HUDEP-2 (cell line): ENCODE data around the gene TMPRSS13.
"Not testable (repeated sequence)": the region's sequence is repeated elsewhere in the genome, so short reads cannot be mapped to it uniquely, and the experiment has no call there.

Experiments
- DNase-seq, 76 experiments: peaks; one replicate each; lab custom pipeline; 2025; ENCODE audit not compliant: unreplicated experiment in 76 of 76; lab: John Stamatoyannopoulos, UW

The TMPRSS13 gene

DNA sequence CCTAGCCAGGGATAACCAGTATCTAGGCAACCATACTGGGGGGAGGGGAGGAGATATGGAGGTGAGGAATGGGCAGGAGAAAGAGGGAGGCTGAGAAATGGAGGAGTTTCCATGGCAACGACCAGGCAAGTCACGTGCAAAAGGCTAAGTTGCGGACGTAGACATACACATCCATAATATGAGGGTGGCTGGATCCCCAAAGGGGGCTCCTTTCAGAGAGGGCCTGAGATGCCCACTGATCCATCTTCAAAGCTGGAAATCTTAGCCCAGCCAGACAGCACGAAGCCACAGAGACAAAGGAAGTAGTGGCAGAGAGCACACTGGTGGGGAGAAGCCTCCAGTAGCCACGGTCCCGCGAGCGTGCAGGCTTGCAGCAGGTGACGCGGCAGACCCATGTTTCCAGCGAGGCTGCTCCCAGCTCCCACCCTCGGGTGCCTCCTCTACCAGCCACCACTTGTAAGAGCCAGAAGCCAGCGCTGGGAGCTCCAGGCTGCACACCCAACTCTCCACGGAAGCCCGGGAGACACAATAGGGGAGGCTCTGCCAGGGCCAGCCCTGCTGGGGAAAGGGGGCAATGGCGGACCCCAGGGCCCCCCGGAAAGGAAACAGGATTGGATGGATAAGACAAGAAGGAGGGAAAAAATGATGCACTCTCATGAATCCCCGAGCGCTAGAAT, 53.7 kb downstream of the TMPRSS13 start:
- no peak for DNase-seq

DNA sequence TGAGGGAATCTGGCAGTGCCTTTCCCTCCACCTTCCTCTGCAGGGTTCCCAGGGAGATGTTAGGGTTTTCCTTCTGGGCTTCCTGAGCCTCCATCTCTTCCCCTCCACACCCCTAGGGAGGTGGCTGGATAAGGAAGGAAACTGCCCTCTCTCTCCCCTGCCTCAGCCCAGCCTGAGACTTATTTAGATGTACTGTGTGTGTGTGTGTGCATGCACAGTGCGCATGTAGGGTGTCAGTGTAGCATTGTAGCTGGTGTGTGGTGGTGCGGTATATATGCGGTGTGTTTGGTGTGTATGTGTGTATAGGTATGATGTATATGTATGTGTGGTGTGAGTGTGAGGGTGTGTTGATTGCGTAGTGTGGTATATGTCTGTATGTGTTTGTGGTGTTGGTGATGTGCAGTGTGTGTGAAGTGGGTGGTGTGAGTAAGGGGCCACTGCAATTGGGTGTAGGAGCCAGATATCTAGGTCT, 54.3 kb downstream of the TMPRSS13 start:
- DNase-seq = no peak

DNA sequence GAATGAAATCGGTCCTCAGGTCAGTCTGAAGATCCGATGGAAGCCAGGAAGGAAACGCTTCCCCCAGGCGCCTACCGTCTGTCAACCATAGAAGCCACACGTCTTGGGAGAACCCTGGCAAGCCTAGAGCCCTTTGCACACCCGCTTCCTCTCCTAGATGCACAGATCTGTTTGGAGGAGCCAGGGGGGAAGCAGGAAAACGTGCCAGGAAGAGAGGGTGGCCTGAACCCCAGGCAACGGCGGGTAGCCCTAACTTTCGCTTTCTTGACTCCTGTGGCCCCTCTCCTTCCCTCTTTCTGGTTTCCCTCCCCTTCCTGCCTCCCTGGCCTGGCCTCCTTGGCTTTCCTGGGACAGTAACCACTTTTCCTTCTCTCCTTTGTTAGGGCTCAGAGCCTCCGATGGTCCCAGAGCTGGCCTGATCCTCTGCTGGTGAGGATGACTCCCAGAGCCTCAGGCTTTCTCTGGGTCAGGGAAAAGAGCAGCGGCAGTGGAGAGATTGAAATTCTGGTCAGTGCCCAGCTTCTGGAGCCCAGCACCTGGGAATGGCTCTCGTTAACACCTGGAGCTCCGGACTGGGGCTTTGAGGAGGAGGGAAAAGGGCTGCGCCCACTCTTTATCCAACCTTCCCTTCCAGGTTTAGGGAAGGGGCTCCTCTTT, 54.8 kb downstream of the TMPRSS13 start:
- DNase-seq = no peak

DNA sequence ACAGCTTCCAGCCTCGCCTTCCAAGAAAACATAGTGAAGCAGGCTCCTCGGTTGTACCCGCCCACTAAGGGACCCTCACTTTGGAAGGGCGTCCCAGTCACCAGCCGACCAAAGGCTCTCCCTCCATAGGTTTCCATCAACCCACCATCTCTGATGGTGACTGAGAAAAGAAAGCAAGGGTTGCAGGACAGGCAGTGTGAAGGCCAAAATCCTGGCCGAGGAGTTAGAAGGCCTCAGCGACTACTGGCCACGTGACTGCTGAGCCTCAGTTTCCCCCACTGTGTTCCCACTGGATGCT, 55.4 kb downstream of the TMPRSS13 start:
- DNase-seq = no peak

DNA sequence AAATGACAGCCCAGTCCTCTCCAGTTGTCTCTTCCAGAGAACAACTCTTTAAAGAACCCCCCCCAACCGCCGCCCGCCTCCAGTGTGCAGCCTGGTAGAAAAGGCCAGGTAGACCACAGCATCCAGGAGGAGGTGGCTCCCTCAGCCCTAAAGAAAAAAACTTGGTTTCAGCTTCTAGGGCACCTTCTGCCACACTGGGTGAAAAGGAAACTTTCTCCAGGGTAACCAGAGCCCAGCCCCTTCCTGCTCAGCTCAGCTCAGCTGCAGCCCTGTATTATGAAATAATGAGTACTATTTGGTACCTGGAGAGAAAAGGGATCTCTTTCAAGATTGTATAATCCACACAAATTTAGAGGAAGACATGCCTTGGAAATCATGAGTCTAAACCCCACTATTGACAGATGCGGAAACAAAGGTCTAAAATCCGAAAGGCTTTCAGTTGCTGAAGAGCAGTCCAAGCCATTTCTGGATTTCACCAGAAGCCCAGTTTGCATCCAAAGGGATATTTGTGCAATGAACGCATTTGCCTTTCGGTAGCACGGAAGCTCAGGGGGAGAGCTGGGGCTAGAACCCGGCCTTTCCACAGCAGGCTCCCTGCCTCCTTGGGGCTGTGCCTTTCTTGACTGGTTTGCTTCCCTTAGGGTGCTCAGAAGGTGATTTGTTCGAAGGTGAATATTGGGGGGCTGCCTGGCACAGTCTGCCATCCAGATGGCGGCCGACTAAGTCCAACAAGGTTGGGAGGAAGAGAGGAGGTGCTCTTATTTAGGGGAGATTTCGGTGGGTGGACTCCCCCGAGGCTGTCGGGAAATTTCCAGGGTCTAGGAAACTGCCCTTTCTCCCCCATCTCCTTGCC, 56.0 kb downstream of the TMPRSS13 start:
- no peak for DNase-seq

DNA sequence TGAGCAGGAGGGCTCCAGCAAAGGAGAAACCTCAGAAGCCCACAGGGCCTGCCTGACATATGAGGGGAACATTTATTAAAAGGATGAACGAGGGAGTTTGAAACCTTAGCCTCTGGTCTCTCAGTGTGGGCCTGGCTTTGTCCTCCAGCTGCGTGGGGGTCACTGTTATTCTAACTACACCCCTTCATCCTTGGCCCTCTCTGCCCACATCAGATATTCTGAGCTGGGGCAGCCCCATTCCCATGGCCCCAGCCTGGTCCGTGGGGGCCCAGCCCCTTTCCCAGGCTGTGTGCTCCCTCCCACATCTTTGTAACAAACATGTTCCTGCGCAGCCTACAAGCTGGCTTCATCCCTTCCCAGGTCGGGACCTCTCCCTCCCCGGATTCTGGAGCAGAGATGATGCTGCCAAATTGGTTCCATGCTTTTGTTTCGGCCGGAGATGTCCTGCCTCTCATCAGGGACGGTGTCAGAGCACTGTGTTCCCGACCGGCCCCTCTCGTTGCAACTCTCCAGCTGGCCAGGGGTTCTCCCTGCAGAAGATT, 56.7 kb downstream of the TMPRSS13 start:
- no peak for DNase-seq

DNA sequence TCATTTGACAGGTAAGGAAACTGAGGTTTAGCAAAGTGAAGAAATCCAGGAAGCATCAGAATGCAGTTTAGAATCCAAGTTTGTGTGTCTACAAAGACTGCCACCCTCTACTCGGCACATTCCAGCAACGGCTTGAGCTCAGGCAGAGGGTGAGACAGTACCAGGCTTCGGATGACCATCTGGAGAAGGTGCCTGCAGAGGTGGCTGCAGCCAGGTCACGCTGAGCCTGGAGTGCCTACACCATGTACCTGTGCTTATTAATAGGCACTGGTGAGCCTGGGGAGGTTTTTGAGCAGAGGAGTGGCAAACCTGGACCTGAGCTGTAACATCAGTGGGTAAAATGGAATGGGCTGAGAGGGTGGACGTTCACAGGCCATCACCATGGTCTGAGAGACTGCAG, 57.4 kb downstream of the TMPRSS13 start:
- no peak for DNase-seq

DNA sequence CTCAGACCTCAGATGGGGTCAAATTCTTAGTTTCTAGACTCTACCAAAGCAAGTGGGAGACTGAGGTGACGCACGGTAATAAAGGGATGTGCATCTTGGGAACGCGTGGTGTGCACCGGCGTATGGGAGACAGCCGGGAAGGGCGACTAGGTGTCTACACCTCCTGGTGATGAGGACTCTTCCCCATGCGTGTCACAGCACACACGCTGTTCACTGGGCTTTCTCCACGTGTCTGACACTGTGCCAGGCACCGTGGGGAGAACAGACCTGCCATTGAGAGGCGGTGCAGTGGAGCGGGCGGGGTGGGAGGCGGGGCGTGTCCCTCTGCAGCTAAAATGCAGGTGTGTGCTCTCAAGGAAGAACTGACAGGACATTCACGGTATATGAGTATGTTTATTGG, 58.0 kb downstream of the TMPRSS13 start:
- DNase-seq = no peak

DNA sequence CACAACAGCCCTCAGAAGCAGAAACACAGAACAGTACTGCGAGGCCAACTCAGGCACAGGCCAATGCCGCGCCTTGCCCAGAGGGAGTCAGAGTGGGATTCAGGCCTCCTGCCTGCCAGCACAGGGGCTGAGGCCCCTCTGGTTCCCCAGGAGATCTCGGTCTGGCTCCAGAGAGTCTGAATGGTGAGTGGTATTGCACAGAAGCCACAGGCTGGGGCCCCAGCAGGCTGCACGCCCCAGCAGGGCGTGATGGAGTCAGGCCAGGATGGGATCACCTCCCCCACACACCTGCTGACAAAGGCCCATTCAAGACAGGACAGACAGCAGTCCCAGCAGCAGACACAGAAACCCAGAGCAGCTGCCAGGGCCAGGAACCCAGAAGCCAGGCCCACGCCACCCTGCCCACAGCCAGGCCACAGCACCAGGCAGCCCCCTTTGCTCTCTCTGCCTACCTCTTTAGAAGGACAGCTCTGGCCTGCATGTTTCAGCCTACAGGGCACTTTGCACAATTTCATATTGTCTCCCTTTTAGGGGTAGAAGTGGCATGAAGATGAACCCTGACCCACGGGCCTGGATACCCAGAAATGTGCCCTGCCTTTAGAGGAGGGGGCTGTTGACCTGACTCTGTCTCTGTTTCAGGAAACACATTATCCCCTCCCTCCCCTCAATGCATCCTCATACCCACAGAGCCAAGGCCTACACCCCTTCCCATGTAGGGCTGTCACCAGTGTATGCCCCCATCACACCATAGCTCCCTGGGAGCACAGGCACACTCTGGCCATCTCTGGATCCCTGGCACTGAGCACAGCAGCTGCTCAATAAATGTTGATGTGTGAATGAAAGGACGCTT, 58.9 kb downstream of the TMPRSS13 start:
- DNase-seq = no peak

DNA sequence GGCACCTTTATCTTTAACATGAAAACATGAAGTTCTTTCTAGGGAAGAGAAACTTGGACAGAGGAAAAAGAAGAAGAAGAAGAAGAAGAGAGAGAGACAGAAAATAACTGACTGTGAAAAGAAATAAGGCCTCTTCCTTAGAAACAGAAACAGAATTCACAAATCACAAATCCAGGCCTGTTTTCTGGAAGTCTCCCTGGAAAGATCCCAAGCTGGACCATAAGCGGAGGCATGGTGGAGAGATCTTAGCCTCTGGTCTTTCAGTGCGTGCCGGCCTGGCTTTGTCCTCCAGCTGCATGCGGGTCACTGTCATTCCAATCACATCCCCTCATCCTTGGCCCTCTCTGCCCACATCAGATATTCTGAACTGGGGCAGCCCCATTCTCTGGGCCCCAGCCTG, 59.6 kb downstream of the TMPRSS13 start:
- no peak for DNase-seq

DNA sequence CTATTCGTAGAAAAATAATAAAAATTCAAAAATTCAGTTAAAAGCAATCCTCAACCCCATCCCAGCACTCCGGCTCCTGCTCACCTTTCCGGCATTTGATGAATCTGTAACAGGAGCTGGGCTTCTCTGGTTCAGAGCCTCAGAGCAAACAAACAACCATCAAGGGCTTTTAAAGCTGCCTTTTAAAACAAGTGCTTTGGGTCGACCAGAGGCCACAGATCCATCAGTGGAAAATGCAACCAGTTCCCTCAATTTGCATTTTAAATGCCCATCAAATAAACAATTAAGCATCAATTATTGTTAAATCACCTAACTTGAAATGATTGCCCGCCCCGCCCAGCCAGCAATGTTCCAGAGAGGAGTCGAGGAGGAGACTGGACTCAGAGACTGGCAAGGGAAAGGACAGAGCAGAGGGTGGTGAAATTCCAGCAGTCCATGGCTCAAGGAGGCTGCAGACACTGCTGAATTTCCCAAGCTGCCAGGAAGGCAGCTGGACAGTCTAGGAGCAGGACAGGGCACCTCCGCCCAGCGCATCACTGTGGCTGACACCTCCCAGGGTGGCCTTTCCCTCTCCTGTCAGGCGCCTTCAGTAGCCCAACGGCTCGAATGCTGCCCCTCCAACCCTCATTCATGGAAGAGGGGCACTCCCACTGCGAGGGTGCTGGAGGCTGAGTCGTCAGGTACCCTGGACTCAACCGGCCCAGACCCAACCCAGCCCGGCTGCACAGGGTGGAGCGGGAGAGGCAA, 60.2 kb downstream of the TMPRSS13 start:
- no peak for DNase-seq

DNA sequence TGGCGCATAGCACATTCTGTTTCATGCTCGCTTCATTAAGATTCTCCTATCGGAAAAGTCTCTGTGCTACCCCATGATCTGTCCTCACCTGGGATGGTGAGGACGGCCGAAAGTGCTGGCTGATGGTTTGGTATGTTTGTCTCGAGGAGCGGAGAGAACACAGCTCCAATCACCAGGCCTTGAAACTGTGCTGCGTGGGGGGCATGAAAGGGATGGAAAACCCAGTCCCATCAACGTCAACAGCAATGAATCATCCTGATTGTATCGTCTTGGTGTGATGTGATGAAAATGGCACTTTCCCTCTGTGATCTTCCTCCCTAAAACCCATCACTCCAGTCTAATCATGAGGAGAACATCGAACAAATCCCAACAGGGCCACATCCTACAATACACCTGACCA, 61.1 kb downstream of the TMPRSS13 start:
- no peak for DNase-seq

DNA sequence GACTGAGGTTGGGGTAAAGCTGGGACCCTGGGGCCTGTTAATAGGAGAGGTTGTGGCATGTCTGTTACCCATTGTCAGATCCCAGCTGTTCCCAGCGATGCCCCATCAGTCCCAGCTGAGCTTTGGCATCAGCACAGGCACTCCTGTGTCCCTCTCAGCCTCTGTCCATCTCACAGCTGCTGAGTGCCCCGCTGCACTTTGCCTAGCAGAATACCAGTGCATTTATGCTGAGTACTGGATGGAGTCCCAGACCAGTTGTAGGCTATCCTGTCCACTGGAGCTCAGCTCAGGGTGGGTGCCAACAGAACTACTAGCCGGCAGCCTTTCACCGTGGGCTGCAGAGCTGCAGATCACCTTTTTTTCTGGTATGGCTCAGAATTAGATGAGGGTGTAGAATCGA, 62.7 kb downstream of the TMPRSS13 start:
- no peak for DNase-seq

DNA sequence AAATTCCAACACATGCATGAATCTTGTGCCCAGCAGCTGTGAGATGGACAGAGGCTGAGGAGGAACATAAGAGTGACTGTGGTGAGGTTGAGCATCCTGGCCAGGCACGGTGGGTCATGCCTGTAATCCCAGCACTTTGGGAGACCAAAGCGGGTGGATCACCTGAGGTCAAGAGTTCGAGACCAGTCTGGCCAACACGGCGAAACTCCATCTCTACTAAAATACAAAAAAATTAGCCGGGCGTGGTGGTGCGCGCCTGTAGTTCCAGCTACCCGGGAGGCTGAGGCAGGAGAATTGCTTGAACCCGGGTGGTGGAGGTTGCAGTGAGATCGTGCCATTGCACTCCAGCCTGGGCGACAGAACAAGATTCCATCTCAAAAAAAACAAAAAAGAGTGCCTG, 63.7 kb downstream of the TMPRSS13 start:
- not testable (repeated sequence) for DNase-seq

DNA sequence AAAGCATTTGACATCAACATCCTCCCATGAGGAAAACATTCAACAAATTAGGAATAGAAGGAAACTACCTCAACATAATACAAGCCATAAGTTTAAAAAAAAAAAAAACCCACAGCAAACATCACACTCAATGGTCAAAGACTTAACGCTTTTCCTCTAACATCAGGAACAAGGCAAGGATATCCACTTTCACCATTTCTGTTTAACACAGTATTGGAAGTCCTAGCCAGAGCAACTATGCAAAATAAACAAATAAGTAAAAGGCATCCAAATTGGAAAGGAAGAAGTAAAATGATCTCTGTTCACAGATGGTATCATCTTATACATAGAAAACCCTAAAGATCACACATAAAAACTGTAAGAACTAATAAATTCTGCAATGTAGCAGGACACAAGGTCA, 65.8 kb downstream of the TMPRSS13 start:
- DNase-seq = no peak

DNA sequence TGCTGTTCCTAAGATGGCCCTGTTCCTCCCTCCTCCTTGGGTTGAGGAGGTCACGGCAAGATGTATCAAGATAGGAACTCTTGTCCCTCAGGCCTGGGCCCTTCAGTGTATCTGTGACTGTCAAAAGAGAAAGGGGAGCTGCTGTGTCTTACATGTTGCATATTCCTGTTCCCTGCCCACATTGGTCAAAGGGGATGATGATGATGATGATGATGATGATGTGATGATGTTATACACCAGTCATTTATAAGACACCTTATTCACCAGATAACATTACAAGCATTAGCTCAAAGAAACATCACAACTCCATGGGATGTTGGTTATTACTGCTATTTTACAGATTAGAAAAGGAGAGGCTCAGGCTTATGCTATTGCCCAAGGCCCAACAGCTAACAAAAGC, 66.4 kb downstream of the TMPRSS13 start:
- no peak for DNase-seq

DNA sequence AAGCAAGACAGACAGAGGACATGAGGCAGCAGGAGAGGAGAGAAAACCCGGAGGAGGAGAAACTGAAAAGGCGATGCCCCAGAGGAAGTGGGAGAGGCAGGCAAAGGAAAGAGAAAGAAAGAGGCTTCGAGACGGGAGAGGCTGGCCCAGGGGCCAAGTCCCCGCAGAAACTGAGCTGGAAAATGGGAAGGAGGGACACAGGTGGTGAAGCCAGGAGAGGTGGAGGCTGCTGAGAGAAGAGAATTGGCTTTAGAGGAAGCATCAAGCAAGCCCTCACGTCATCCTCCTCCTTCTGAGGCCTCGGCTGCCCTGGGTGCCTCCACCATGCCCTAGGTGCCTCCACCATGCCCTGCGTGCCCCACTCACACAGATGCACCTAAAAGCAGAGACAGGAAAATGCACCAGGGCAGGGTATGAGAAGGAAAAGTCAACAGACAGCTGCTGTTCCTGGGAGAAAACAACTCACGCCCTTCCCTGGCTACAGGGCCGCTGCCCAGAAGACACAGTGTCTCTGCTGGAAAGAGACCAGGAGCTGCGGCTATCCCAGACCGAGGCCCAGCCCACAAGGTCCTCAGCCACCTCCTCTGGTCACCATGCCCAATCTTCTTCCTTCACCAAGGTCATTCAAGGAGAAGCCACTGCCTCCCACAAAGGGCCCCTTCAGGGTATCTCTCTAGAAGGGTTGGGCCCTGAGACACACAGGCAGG, 67.0 kb downstream of the TMPRSS13 start:
- no peak for DNase-seq

DNA sequence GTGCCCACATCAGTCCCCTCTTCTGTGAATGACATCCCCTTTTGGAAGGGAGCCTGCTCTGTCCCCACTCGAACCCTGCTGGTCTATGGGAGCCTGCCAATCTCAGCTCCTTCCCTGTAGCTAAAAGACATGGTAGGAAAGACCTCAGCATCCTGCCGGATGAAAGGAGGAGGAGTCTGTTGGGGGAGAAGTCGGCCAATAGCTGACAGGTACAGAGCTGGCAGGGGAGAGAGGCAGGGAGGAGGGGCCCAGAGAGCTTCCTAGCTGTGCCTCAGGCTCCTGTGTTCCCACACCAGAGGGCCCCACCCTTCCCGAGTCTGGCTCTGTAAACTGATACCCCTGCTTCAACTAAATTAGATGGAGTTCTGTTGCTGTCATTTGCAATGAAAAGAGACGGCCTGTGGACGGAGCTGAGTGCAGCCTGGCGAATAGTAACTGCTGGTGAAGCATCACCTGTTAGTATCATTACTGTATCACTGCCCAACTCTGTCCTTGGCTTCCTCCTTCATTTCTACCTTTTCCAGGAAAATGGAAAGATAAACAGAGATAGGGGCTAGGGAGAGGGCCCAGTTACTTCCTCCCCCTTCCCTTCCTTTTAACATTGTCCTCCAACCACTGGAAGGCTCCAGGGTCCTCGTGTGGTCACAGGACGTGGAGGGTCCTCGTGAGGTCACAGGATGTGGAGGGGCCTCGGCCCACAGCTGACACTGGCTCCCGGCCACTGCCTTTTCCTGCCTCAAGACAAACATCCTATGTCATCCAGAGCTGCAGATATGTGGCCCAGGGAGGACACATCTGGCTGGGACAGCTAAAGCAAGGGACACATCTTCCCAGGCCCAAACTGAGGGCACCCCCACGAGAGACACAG, 67.8 kb downstream of the TMPRSS13 start:
- DNase-seq = no peak
